C4-2B (cell line): ENCODE results near the gene RPS8.

Experiments
- H3K27ac ChIP-seq: fragments of 450-650 bp; 2 replicates; pipeline ENCODE4 v1.5.1; 2017
- CTCF ChIP-seq: fragments of 450-650 bp; conservative IDR thresholded peaks from 2 replicates; pipeline ENCODE4 v1.5.1; 2017; ENCODE audit warnings: mild to moderate bottlenecking
- ZFX ChIP-seq: fragments of 450-650 bp; IDR thresholded peaks from 2 replicates; pipeline ENCODE4 v1.6.1; 2017

Gene RPS8

GRCh38 chr1:44801491-44802305, 26.4 kb downstream of the RPS8 start:
- no peak for TF ChIP-seq ZFX
- H3K27ac ChIP-seq: no peak overlapping the region

- no peak overlapping the region for H3K27ac ChIP-seq
- TF ChIP-seq ZFX (no peak), CTCF (no peak)
These were observed 27.1 kb downstream of the RPS8 start for GRCh38 chr1:44802306-44803061.

GRCh38 chr1:44803062-44803311, 27.6 kb downstream of the RPS8 start:
- H3K27ac ChIP-seq: no peak overlapping the region
- TF ChIP-seq ZFX: no peak
- TF ChIP-seq CTCF: no peak

GRCh38 chr1:44803312-44804095, 28.2 kb downstream of the RPS8 start:
- TF ChIP-seq ZFX: no peak
- TF ChIP-seq CTCF: no peak
- no peak overlapping the region for H3K27ac ChIP-seq

GRCh38 chr1:44805311-44806024, 30.1 kb downstream of the RPS8 start:
- no peak overlapping the region for H3K27ac ChIP-seq
- TF ChIP-seq ZFX (no peak), CTCF (no peak)

- no peak for TF ChIP-seq ZFX
- TF ChIP-seq CTCF: no peak
- peak overlapping the region; percentile 81 for H3K27ac ChIP-seq
These were observed 30.8 kb downstream of the RPS8 start for GRCh38 chr1:44806025-44806703.

- peak within 1 kb of the TSS; percentile 81 for H3K27ac ChIP-seq
- no peak for TF ChIP-seq ZFX
- TF ChIP-seq CTCF: no peak
These were observed 31.5 kb downstream of the RPS8 start, which contains the start of gene DYNLT4 for GRCh38 chr1:44806704-44807363. Gene DYNLT4, minus strand, starts transcription at chr1:44807351. Its CDS starts 683 bp downstream, at chr1:44806668.
